HG02678 (cell line): ENCODE measurements around the gene OLIG3.

Experiments used
- ATAC-seq: cut with Tn5 transposase; IDR thresholded peaks from one replicate; pipeline ENCODE4 v1.9.1; 2021; ENCODE audit warnings: mild to moderate bottlenecking, moderate library complexity; ENCODE audit not compliant: unreplicated experiment

Gene OLIG3

GRCh38 chr6:137496368-137496767 is 2.2 kb upstream of the OLIG3 start:
- no peak for ATAC-seq

- ATAC-seq, result no peak
These were observed 1.6 kb upstream of the OLIG3 start for GRCh38 chr6:137495703-137496336.

GRCh38 chr6:137494988-137495702 is 951 bp upstream of the OLIG3 start:
- no peak for ATAC-seq

- ATAC-seq, result no peak
These were observed 766 bp downstream of the OLIG3 start for GRCh38 chr6:137493218-137494038.

- no peak for ATAC-seq
These were observed 1.6 kb downstream of the OLIG3 start for GRCh38 chr6:137492289-137493217.

GRCh38 chr6:137491478-137491877 is 2.7 kb downstream of the OLIG3 start:
- no peak for ATAC-seq

GRCh38 chr6:137490961-137491360 is 3.2 kb downstream of the OLIG3 start:
- ATAC-seq, result no peak

- no peak for ATAC-seq
These were observed 3.9 kb downstream of the OLIG3 start for GRCh38 chr6:137490006-137490905.

GRCh38 chr6:137489046-137490005 is 4.9 kb downstream of the OLIG3 start:
- ATAC-seq, result no peak

- no peak for ATAC-seq
These were observed 5.8 kb downstream of the OLIG3 start for GRCh38 chr6:137488150-137489045.

- ATAC-seq, result no peak
These were observed 6.4 kb downstream of the OLIG3 start for GRCh38 chr6:137487869-137488149.

GRCh38 chr6:137487181-137487868 is 6.9 kb downstream of the OLIG3 start:
- no peak for ATAC-seq

- ATAC-seq, result no peak
These were observed 7.8 kb downstream of the OLIG3 start for GRCh38 chr6:137486416-137486815.

- no peak for ATAC-seq
These were observed 13.8 kb downstream of the OLIG3 start for GRCh38 chr6:137480431-137480830.

GRCh38 chr6:137475103-137475502 is 19.1 kb downstream of the OLIG3 start:
- ATAC-seq, result no peak

GRCh38 chr6:137473598-137473997 is 20.6 kb downstream of the OLIG3 start:
- no peak for ATAC-seq

- no peak for ATAC-seq
These were observed 21.5 kb downstream of the OLIG3 start for GRCh38 chr6:137472641-137473137.
